Activated CD8-positive, alpha-beta T cell treated with anti-CD3 and anti-CD28 coated beads for 36 hours (primary cell): ENCODE data around the gene TRAPPC6A. TPM values are rescaled to one million over a fixed set of nuclear protein-coding genes. Genes with fewer than 3 reads are reported as not detected.

Source experiments
- ATAC-seq: fragments of 200-7000 bp; cut with Tn5 transposase; one replicate; pipeline ENCODE4 v1.10.0; 2021; ENCODE audit warnings: mild to moderate bottlenecking, moderate library complexity
- CTCF ChIA-PET: fragments of 350-600 bp; sonication (Branson Sonifier 250); formaldehyde crosslinking; loops from one replicate; lab custom pipeline; 2021; ENCODE audit warnings: antibody characterized with exemption; lab: Charles Lee
- POLR2A ChIA-PET: fragments of 350-600 bp; sonication (Branson Sonifier 250); formaldehyde crosslinking; loops from one replicate; lab custom pipeline; 2021; ENCODE audit warnings: antibody characterized with exemption; lab: Charles Lee
- DNase-seq: peaks from one replicate; pipeline ENCODE4 v3.0.0-alpha.2; 2020
- H3K27ac Mint-ChIP-seq: one replicate; pipeline ENCODE4 v1.8.0; 2021; ENCODE audit warnings: mild to moderate bottlenecking, mixed read lengths
- H3K27me3 Mint-ChIP-seq: one replicate; pipeline ENCODE4 v1.8.0; 2021; ENCODE audit warnings: mixed read lengths
- H3K36me3 Mint-ChIP-seq: one replicate; pipeline ENCODE4 v1.8.0; 2021; ENCODE audit warnings: low read depth, mixed read lengths
- H3K4me1 Mint-ChIP-seq: one replicate; pipeline ENCODE4 v1.8.0; 2021; ENCODE audit warnings: low read depth, mixed read lengths
- H3K4me3 Mint-ChIP-seq: one replicate; pipeline ENCODE4 v1.8.0; 2021; ENCODE audit warnings: mild to moderate bottlenecking, moderate library complexity, mixed read lengths
- H3K9me3 Mint-ChIP-seq: one replicate; pipeline ENCODE4 v1.8.0; 2021; ENCODE audit warnings: mixed read lengths
- CTCF ChIP-seq: fragments of 200-600 bp; IDR thresholded peaks from one replicate; pipeline ENCODE4 v1.8.0; 2022; ENCODE audit warnings: antibody characterized with exemption, mild to moderate bottlenecking
- intact Hi-C: fragments of 100-400 bp; cut with micrococcal nuclease; formaldehyde crosslinking; loops from one replicate; pipeline ENCODE4 v1.10.0; 2022
- total RNA-seq, 2 experiments: library from RNA; stranded (reverse); gene quantifications; one replicate each; pipeline ENCODE4 v1.2.3, GENCODE V29; 2021

Gene TRAPPC6A
- total RNA-seq, 2 experiments from 2014 or later = 27.3 to 28.8 TPM

GRCh38 chr19:45164577-45165335 is 13.3 kb downstream of the TRAPPC6A start:
- intact Hi-C loops = no loop called here
- peak overlapping the region; percentile 55 for H3K27ac Mint-ChIP-seq
- ChIA-PET CTCF (interaction anchor here (0.9 to 2.2 kb wide), 5 partner anchors 9 to 15 kb away, joined by 3 to 7 read pairs (median 3); partner anchors contain the start of genes BLOC1S3 and TRAPPC6A), POLR2A (interaction anchor here (0.6 to 1.8 kb wide), 5 partner anchors 11 to 78 kb away, joined by 3 to 5 read pairs (median 5); partner anchors contain the start of gene TRAPPC6A)
- no peak overlapping the region for H3K4me3 Mint-ChIP-seq
- no peaks in the 10 kb centered on the region for H3K9me3 Mint-ChIP-seq
- no peak for TF ChIP-seq CTCF
- H3K27me3 Mint-ChIP-seq = no peaks in the 10 kb centered on the region
- H3K4me1 Mint-ChIP-seq = peaks cover 14% of the 10 kb centered on the region
- DNase-seq (peak; percentile 88), ATAC-seq (peak; percentile 93)
- no peaks in the 10 kb centered on the region for H3K36me3 Mint-ChIP-seq

GRCh38 chr19:45163751-45164460 is 14.1 kb downstream of the TRAPPC6A start:
- intact Hi-C loops = no loop called here
- no peaks in the 10 kb centered on the region for H3K36me3 Mint-ChIP-seq
- TF ChIP-seq CTCF = no peak
- H3K9me3 Mint-ChIP-seq = no peaks in the 10 kb centered on the region
- POLR2A ChIA-PET = interaction anchor here (0.6 to 1.8 kb wide), 4 partner anchors 10 to 109 kb away, joined by 3 to 5 read pairs (median 4); partner anchors contain the start of gene TRAPPC6A
- no peaks in the 10 kb centered on the region for H3K27me3 Mint-ChIP-seq
- no peak overlapping the region for H3K4me3 Mint-ChIP-seq
- H3K4me1 Mint-ChIP-seq = peaks cover 14% of the 10 kb centered on the region
- CTCF ChIA-PET = interaction anchor here (1.1 to 2.2 kb wide), 4 partner anchors 10 to 16 kb away, joined by 3 to 7 read pairs (median 4); partner anchors contain the start of genes BLOC1S3 and TRAPPC6A
- no peak for ATAC-seq
- DNase-seq = no peak
- peak overlapping the region; percentile 74 for H3K27ac Mint-ChIP-seq

GRCh38 chr19:45163156-45163555 is 14.9 kb downstream of the TRAPPC6A start:
- Mint-ChIP-seq H3K27ac (no peak overlapping the region), H3K36me3 (no peaks in the 10 kb centered on the region), H3K4me1 (peaks cover 14% of the 10 kb centered on the region), H3K4me3 (no peak overlapping the region), H3K9me3 (no peaks in the 10 kb centered on the region), H3K27me3 (peaks cover 2% of the 10 kb centered on the region)
- ChIA-PET POLR2A (no interaction called here), CTCF (no interaction called here)
- DNase-seq (no peak), ATAC-seq (no peak)
- no peak for TF ChIP-seq CTCF
- intact Hi-C loops = no loop called here

- Mint-ChIP-seq H3K27me3 (peaks cover 5% of the 10 kb centered on the region), H3K4me3 (no peak overlapping the region), H3K9me3 (no peaks in the 10 kb centered on the region), H3K36me3 (no peaks in the 10 kb centered on the region), H3K4me1 (peaks cover 14% of the 10 kb centered on the region), H3K27ac (no peak overlapping the region)
- ChIA-PET POLR2A (no interaction called here), CTCF (no interaction called here)
- intact Hi-C loops = no loop called here
- DNase-seq (no peak), ATAC-seq (no peak)
- TF ChIP-seq CTCF = no peak
These were observed 15.4 kb downstream of the TRAPPC6A start for GRCh38 chr19:45162608-45163143.
